HG03558 (cell line): ENCODE measurements around the gene MEGF11.
"Not testable (repeated sequence)": the region's sequence is repeated elsewhere in the genome, so short reads cannot be mapped to it uniquely, and the experiment has no call there.

Source experiments
- ATAC-seq: cut with Tn5 transposase; IDR thresholded peaks from one replicate; pipeline ENCODE4 v1.9.1; 2021; ENCODE audit warnings: moderate number of reproducible peaks; ENCODE audit not compliant: unreplicated experiment; ENCODE audit errors: extremely low read depth

MEGF11 gene

GRCh38 chr15:65991721-65992483, 261.6 kb downstream of the MEGF11 start:
- ATAC-seq: no peak

GRCh38 chr15:65990298-65990981, 263.1 kb downstream of the MEGF11 start:
- no peak for ATAC-seq

- ATAC-seq: no peak
These were observed 266.4 kb downstream of the MEGF11 start for GRCh38 chr15:65987100-65987499.

- no peak for ATAC-seq
These were observed 267.1 kb downstream of the MEGF11 start for GRCh38 chr15:65986416-65986815.

- ATAC-seq: no peak
These were observed 268.2 kb downstream of the MEGF11 start for GRCh38 chr15:65985387-65985786.

- no peak for ATAC-seq
These were observed 270.8 kb downstream of the MEGF11 start for GRCh38 chr15:65982627-65983322.

- no peak for ATAC-seq
These were observed 271.5 kb downstream of the MEGF11 start for GRCh38 chr15:65981837-65982626.

- no peak for ATAC-seq
These were observed 272.6 kb downstream of the MEGF11 start for GRCh38 chr15:65980824-65981456.

GRCh38 chr15:65979837-65980236, 273.7 kb downstream of the MEGF11 start:
- no peak for ATAC-seq

GRCh38 chr15:65979316-65979715, 274.2 kb downstream of the MEGF11 start:
- no peak for ATAC-seq

GRCh38 chr15:65978110-65978509, 275.4 kb downstream of the MEGF11 start:
- ATAC-seq: no peak

- not testable (repeated sequence) for ATAC-seq
These were observed 277.4 kb downstream of the MEGF11 start for GRCh38 chr15:65976196-65976595.

GRCh38 chr15:65971741-65971995, 281.9 kb downstream of the MEGF11 start:
- ATAC-seq: no peak

- ATAC-seq: no peak
These were observed 282.4 kb downstream of the MEGF11 start for GRCh38 chr15:65970937-65971740.

GRCh38 chr15:65969865-65970816, 283.4 kb downstream of the MEGF11 start:
- no peak for ATAC-seq

- no peak for ATAC-seq
These were observed 285.0 kb downstream of the MEGF11 start for GRCh38 chr15:65968511-65968910.

GRCh38 chr15:65964792-65965433, 288.6 kb downstream of the MEGF11 start:
- ATAC-seq: no peak
